ENCODE data around the gene PHIP.

The PHIP gene

GRCh38 chr6:79028641-79029314 is 49.3 kb downstream of the PHIP start:
- Histone ChIP-seq H3K36me3 (ENCODE audit: control insufficient read depth, insufficient read depth, low read length) (no peaks in the 10 kb centered on the region), H3K9me3 (ENCODE audit: control insufficient read depth, insufficient read depth, low read length) (no peaks in the 10 kb centered on the region), H3K27ac (ENCODE audit: low read length) (no peak overlapping the region), H3K4me3 (ENCODE audit: low read length) (no peak overlapping the region), H3K27me3 (ENCODE audit: control insufficient read depth, insufficient read depth, low read length) (no peaks in the 10 kb centered on the region), H3K4me1 (ENCODE audit: control insufficient read depth, insufficient read depth, low read length) (no peaks in the 10 kb centered on the region)
- no CpG with 5 or more reads among the region's 1 CpG for WGBS (ENCODE audit: insufficient coverage, insufficient read length)
- DNase-seq (ENCODE audit: low read depth, low spot score), result no peak

- Histone ChIP-seq H3K9me3 (ENCODE audit: control insufficient read depth, insufficient read depth, low read length) (no peaks in the 10 kb centered on the region), H3K36me3 (ENCODE audit: control insufficient read depth, insufficient read depth, low read length) (no peaks in the 10 kb centered on the region), H3K27ac (ENCODE audit: low read length) (no peak overlapping the region), H3K4me1 (ENCODE audit: control insufficient read depth, insufficient read depth, low read length) (no peaks in the 10 kb centered on the region), H3K27me3 (ENCODE audit: control insufficient read depth, insufficient read depth, low read length) (no peaks in the 10 kb centered on the region), H3K4me3 (ENCODE audit: low read length) (no peak overlapping the region)
- no peak for DNase-seq (ENCODE audit: low read depth, low spot score)
Measured at GRCh38 chr6:79011940-79012339, 66.1 kb downstream of the PHIP start.

- WGBS (ENCODE audit: insufficient coverage, insufficient read length), result no CpG with 5 or more reads among the region's 1 CpG
- Histone ChIP-seq H3K27ac (ENCODE audit: low read length) (no peak overlapping the region), H3K9me3 (ENCODE audit: control insufficient read depth, insufficient read depth, low read length) (no peaks in the 10 kb centered on the region), H3K4me3 (ENCODE audit: low read length) (no peak overlapping the region), H3K4me1 (ENCODE audit: control insufficient read depth, insufficient read depth, low read length) (no peaks in the 10 kb centered on the region), H3K27me3 (ENCODE audit: control insufficient read depth, insufficient read depth, low read length) (no peaks in the 10 kb centered on the region), H3K36me3 (ENCODE audit: control insufficient read depth, insufficient read depth, low read length) (no peaks in the 10 kb centered on the region)
- DNase-seq (ENCODE audit: low read depth, low spot score), result no peak
Measured at GRCh38 chr6:79010422-79010821, 67.6 kb downstream of the PHIP start.

- no peak overlapping the region for H3K4me3 ChIP-seq (ENCODE audit: low read length)
- no CpG with 5 or more reads among the region's 1 CpG for WGBS (ENCODE audit: insufficient coverage, insufficient read length)
- no peaks in the 10 kb centered on the region for H3K9me3 ChIP-seq (ENCODE audit: control insufficient read depth, insufficient read depth, low read length)
- no peaks in the 10 kb centered on the region for H3K36me3 ChIP-seq (ENCODE audit: control insufficient read depth, insufficient read depth, low read length)
- DNase-seq (ENCODE audit: low read depth, low spot score), result no peak
- H3K4me1 ChIP-seq (ENCODE audit: control insufficient read depth, insufficient read depth, low read length), result no peaks in the 10 kb centered on the region
- H3K27ac ChIP-seq (ENCODE audit: low read length), result no peak overlapping the region
- H3K27me3 ChIP-seq (ENCODE audit: control insufficient read depth, insufficient read depth, low read length), result no peaks in the 10 kb centered on the region
Measured at GRCh38 chr6:79009819-79010218, 68.2 kb downstream of the PHIP start.

GRCh38 chr6:79005497-79005896 is 72.6 kb downstream of the PHIP start:
- Histone ChIP-seq H3K27ac (ENCODE audit: low read length) (no peak overlapping the region), H3K9me3 (ENCODE audit: control insufficient read depth, insufficient read depth, low read length) (no peaks in the 10 kb centered on the region), H3K36me3 (ENCODE audit: control insufficient read depth, insufficient read depth, low read length) (peaks cover 5% of the 10 kb centered on the region; the same call in 1 of the 2 replicates), H3K4me3 (ENCODE audit: low read length) (no peak overlapping the region), H3K4me1 (ENCODE audit: control insufficient read depth, insufficient read depth, low read length) (no peaks in the 10 kb centered on the region), H3K27me3 (ENCODE audit: control insufficient read depth, insufficient read depth, low read length) (no peaks in the 10 kb centered on the region)
- WGBS (ENCODE audit: insufficient coverage, insufficient read length), result no CpG with 5 or more reads among the region's 1 CpG
- DNase-seq (ENCODE audit: low read depth, low spot score), result no peak

GRCh38 chr6:79005024-79005423 is 73.0 kb downstream of the PHIP start:
- H3K9me3 ChIP-seq (ENCODE audit: control insufficient read depth, insufficient read depth, low read length), result no peaks in the 10 kb centered on the region
- H3K4me1 ChIP-seq (ENCODE audit: control insufficient read depth, insufficient read depth, low read length), result no peaks in the 10 kb centered on the region
- 100% methylated on average over 1 of the region's 1 CpG for WGBS (ENCODE audit: insufficient coverage, insufficient read length)
- no peaks in the 10 kb centered on the region for H3K27me3 ChIP-seq (ENCODE audit: control insufficient read depth, insufficient read depth, low read length)
- DNase-seq (ENCODE audit: low read depth, low spot score), result no peak
- H3K36me3 ChIP-seq (ENCODE audit: control insufficient read depth, insufficient read depth, low read length), result peaks cover 5% of the 10 kb centered on the region; the same call in 1 of the 2 replicates
- H3K27ac ChIP-seq (ENCODE audit: low read length), result no peak overlapping the region
- no peak overlapping the region for H3K4me3 ChIP-seq (ENCODE audit: low read length)

GRCh38 chr6:79004239-79004638 is 73.8 kb downstream of the PHIP start:
- Histone ChIP-seq H3K9me3 (ENCODE audit: control insufficient read depth, insufficient read depth, low read length) (no peaks in the 10 kb centered on the region), H3K36me3 (ENCODE audit: control insufficient read depth, insufficient read depth, low read length) (peaks cover 5% of the 10 kb centered on the region; the same call in 1 of the 2 replicates), H3K4me1 (ENCODE audit: control insufficient read depth, insufficient read depth, low read length) (no peaks in the 10 kb centered on the region), H3K27ac (ENCODE audit: low read length) (no peak overlapping the region), H3K27me3 (ENCODE audit: control insufficient read depth, insufficient read depth, low read length) (no peaks in the 10 kb centered on the region), H3K4me3 (ENCODE audit: low read length) (no peak overlapping the region)
- WGBS (ENCODE audit: insufficient coverage, insufficient read length), result no CpG with 5 or more reads among the region's 2 CpGs
- DNase-seq (ENCODE audit: low read depth, low spot score), result no peak

GRCh38 chr6:79001415-79001814 is 76.6 kb downstream of the PHIP start:
- WGBS (ENCODE audit: insufficient coverage, insufficient read length), result no CpG with 5 or more reads among the region's 1 CpG
- DNase-seq (ENCODE audit: low read depth, low spot score), result no peak
- no peak overlapping the region for H3K4me3 ChIP-seq (ENCODE audit: low read length)
- H3K27me3 ChIP-seq (ENCODE audit: control insufficient read depth, insufficient read depth, low read length), result no peaks in the 10 kb centered on the region
- H3K27ac ChIP-seq (ENCODE audit: low read length), result no peak overlapping the region
- H3K9me3 ChIP-seq (ENCODE audit: control insufficient read depth, insufficient read depth, low read length), result no peaks in the 10 kb centered on the region
- H3K36me3 ChIP-seq (ENCODE audit: control insufficient read depth, insufficient read depth, low read length), result peaks cover 7% of the 10 kb centered on the region; the same call in 1 of the 2 replicates
- no peaks in the 10 kb centered on the region for H3K4me1 ChIP-seq (ENCODE audit: control insufficient read depth, insufficient read depth, low read length)

GRCh38 chr6:78999737-79000136 is 78.3 kb downstream of the PHIP start:
- H3K4me1 ChIP-seq (ENCODE audit: control insufficient read depth, insufficient read depth, low read length), result no peaks in the 10 kb centered on the region
- H3K9me3 ChIP-seq (ENCODE audit: control insufficient read depth, insufficient read depth, low read length), result no peaks in the 10 kb centered on the region
- no peak overlapping the region for H3K27ac ChIP-seq (ENCODE audit: low read length)
- DNase-seq (ENCODE audit: low read depth, low spot score), result no peak
- no peaks in the 10 kb centered on the region for H3K27me3 ChIP-seq (ENCODE audit: control insufficient read depth, insufficient read depth, low read length)
- H3K36me3 ChIP-seq (ENCODE audit: control insufficient read depth, insufficient read depth, low read length), result peaks cover 11% of the 10 kb centered on the region; the same call in 1 of the 2 replicates
- H3K4me3 ChIP-seq (ENCODE audit: low read length), result no peak overlapping the region

- Histone ChIP-seq H3K9me3 (ENCODE audit: control insufficient read depth, insufficient read depth, low read length) (no peaks in the 10 kb centered on the region), H3K4me1 (ENCODE audit: control insufficient read depth, insufficient read depth, low read length) (no peaks in the 10 kb centered on the region), H3K27ac (ENCODE audit: low read length) (no peak overlapping the region), H3K27me3 (ENCODE audit: control insufficient read depth, insufficient read depth, low read length) (no peaks in the 10 kb centered on the region), H3K4me3 (ENCODE audit: low read length) (no peak overlapping the region), H3K36me3 (ENCODE audit: control insufficient read depth, insufficient read depth, low read length) (peaks cover 9% of the 10 kb centered on the region; the same call in 1 of the 2 replicates)
- no peak for DNase-seq (ENCODE audit: low read depth, low spot score)
Measured at GRCh38 chr6:78995946-78996345, 82.1 kb downstream of the PHIP start.

GRCh38 chr6:78995346-78995745 is 82.7 kb downstream of the PHIP start:
- no CpG with 5 or more reads among the region's 1 CpG for WGBS (ENCODE audit: insufficient coverage, insufficient read length)
- no peaks in the 10 kb centered on the region for H3K9me3 ChIP-seq (ENCODE audit: control insufficient read depth, insufficient read depth, low read length)
- no peaks in the 10 kb centered on the region for H3K27me3 ChIP-seq (ENCODE audit: control insufficient read depth, insufficient read depth, low read length)
- H3K4me1 ChIP-seq (ENCODE audit: control insufficient read depth, insufficient read depth, low read length), result no peaks in the 10 kb centered on the region
- H3K36me3 ChIP-seq (ENCODE audit: control insufficient read depth, insufficient read depth, low read length), result peaks cover 9% of the 10 kb centered on the region; the same call in 1 of the 2 replicates
- no peak overlapping the region for H3K27ac ChIP-seq (ENCODE audit: low read length)
- no peak overlapping the region for H3K4me3 ChIP-seq (ENCODE audit: low read length)
- no peak for DNase-seq (ENCODE audit: low read depth, low spot score)

Data from iPS DF 6.9 (cell line).